HepG2 (cell line): ENCODE results near the gene KXD1. TPM values are rescaled to one million over a fixed set of nuclear protein-coding genes. Genes with fewer than 3 reads are reported as not detected.

Experiments
- AKAP8 ChIP-seq: sonication (generic); formaldehyde crosslinking; IDR thresholded peaks from 2 replicates; pipeline ENCODE4 v1.5.1; 2020; ENCODE audit warnings: mild to moderate bottlenecking, missing genetic modification reagents
- CREB1 ChIP-seq, 2 experiments: fragments of 450-650 bp in 1 of 2; IDR thresholded peaks; 2 replicates each; pipeline ENCODE4 v1.6.1; 2016 to 2017; ENCODE audit warnings: control low read depth in 1 of 2, mild to moderate bottlenecking in 1 of 2, missing compliant biosample characterization in 1 of 2, missing genetic modification characterization in 1 of 2
- KAT7 ChIP-seq: IDR thresholded peaks from 2 replicates; pipeline ENCODE4 v1.6.1; 2018; ENCODE audit warnings: borderline replicate concordance, missing compliant biosample characterization
- KDM2A ChIP-seq: sonication (generic); formaldehyde crosslinking; IDR thresholded peaks from 2 replicates; pipeline ENCODE4 v1.4.0; 2020; ENCODE audit warnings: low read depth, missing genetic modification reagents, borderline replicate concordance
- MAZ ChIP-seq, 2 experiments: sonication (generic) in 1 of 2; formaldehyde crosslinking in 1 of 2; IDR thresholded peaks; 2 replicates each; pipeline versions ENCODE4 v1.5.0 to v1.6.1; 2012 to 2020; ENCODE audit warnings: low read depth in 2 of 2, mild to moderate bottlenecking in 2 of 2, borderline replicate concordance in 1 of 2, improper control_type of control experiment in 1 of 2, low read length in 1 of 2, missing genetic modification reagents in 1 of 2, moderate library complexity in 1 of 2
- PCBP1 ChIP-seq: fragments of 200-400 bp; formaldehyde crosslinking; IDR thresholded peaks from 2 replicates; pipeline ENCODE4 v1.6.1; 2017; ENCODE audit warnings: mild to moderate bottlenecking, low read depth, low read length, borderline replicate concordance
- REPIN1 ChIP-seq: sonication (generic); formaldehyde crosslinking; IDR thresholded peaks from 2 replicates; pipeline ENCODE4 v1.8.0; 2022; ENCODE audit warnings: missing genetic modification reagents, low read depth, mild to moderate bottlenecking, borderline replicate concordance
- SCMH1 ChIP-seq: sonication (generic); formaldehyde crosslinking; IDR thresholded peaks from 2 replicates; pipeline ENCODE4 v1.9.0; 2021; ENCODE audit warnings: missing genetic modification reagents, mild to moderate bottlenecking, borderline replicate concordance
- SIN3A ChIP-seq: IDR thresholded peaks from 2 replicates; pipeline ENCODE4 v1.6.1; 2011; ENCODE audit warnings: low read depth, mild to moderate bottlenecking, control low read depth, low read length, borderline replicate concordance
- SRY ChIP-seq: sonication (generic); formaldehyde crosslinking; IDR thresholded peaks from 2 replicates; pipeline ENCODE4 v1.8.0; 2022; ENCODE audit warnings: mild to moderate bottlenecking, missing genetic modification reagents
- TGIF2 ChIP-seq: IDR thresholded peaks from 2 replicates; pipeline ENCODE4 v1.6.1; 2016; ENCODE audit warnings: control low read depth, missing compliant biosample characterization
- ZNF335 ChIP-seq: sonication (generic); formaldehyde crosslinking; IDR thresholded peaks from 2 replicates; pipeline ENCODE4 v1.4.0; 2020; ENCODE audit warnings: missing genetic modification reagents
- ZNF772 ChIP-seq: sonication (generic); formaldehyde crosslinking; IDR thresholded peaks from 2 replicates; pipeline ENCODE4 v1.5.0; 2020; ENCODE audit warnings: mild to moderate bottlenecking, missing genetic modification reagents
- polyA plus RNA-seq, 8 experiments: library from polyadenylated mRNA; depleted of rRNA in 3 of 8; stranded (reverse) in 7 of 8; unstranded in 1 of 8; fragments of >200 nt; fragmentation: Illumina TruSeq in 4 of 8; extraction: Trizol in 4 of 8; gene quantifications; 2 replicates each; pipeline versions ENCODE4 v1.2.1 to v1.2.3, GENCODE V29; 2011 to 2016; ENCODE audit warnings: low read depth in 4 of 8, missing spikeins in 1 of 8, mixed read lengths in 1 of 8; ENCODE audit not compliant: insufficient read depth in 1 of 8
- total RNA-seq, 5 experiments: library from RNA; depleted of rRNA; stranded (reverse); fragments of >200 nt; fragmentation: Illumina TruSeq; extraction: Trizol; gene quantifications; 2 replicates each; pipeline ENCODE4 v1.2.3, GENCODE V29; 2016; ENCODE audit warnings: low read depth in 1 of 5
- TF ChIP-seq, protein P1 (sequence below): IDR thresholded peaks from 2 replicates; pipeline ENCODE4 v1.6.1; 2016; ENCODE audit warnings: low read depth, control low read depth
- TF ChIP-seq, protein P2 (sequence below): IDR thresholded peaks from 2 replicates; pipeline ENCODE4 v1.6.1; 2016; ENCODE audit warnings: missing compliant biosample characterization, missing genetic modification reagents, borderline replicate concordance
- TF ChIP-seq, protein P3 (sequence below): sonication (generic); formaldehyde crosslinking; IDR thresholded peaks from 2 replicates; pipeline ENCODE4 v1.8.1; 2023; ENCODE audit warnings: mild to moderate bottlenecking, missing genetic modification reagents
- TF ChIP-seq, protein P4 (sequence below): sonication (generic); formaldehyde crosslinking; IDR thresholded peaks from 2 replicates; pipeline ENCODE4 v1.5.1; 2020; ENCODE audit warnings: missing genetic modification reagents, mild to moderate bottlenecking, borderline replicate concordance
- TF ChIP-seq, protein P5 (sequence below): sonication (generic); formaldehyde crosslinking; IDR thresholded peaks from 2 replicates; pipeline ENCODE4 v1.5.1; 2020; ENCODE audit warnings: mild to moderate bottlenecking, moderate library complexity, missing genetic modification reagents

The KXD1 gene
- total and polyA plus RNA-seq, 2 of the 13 experiments (the other 11 are each of a cell fraction or from before 2014, with no cell fraction given) = 44.6 to 143 TPM

DNA sequence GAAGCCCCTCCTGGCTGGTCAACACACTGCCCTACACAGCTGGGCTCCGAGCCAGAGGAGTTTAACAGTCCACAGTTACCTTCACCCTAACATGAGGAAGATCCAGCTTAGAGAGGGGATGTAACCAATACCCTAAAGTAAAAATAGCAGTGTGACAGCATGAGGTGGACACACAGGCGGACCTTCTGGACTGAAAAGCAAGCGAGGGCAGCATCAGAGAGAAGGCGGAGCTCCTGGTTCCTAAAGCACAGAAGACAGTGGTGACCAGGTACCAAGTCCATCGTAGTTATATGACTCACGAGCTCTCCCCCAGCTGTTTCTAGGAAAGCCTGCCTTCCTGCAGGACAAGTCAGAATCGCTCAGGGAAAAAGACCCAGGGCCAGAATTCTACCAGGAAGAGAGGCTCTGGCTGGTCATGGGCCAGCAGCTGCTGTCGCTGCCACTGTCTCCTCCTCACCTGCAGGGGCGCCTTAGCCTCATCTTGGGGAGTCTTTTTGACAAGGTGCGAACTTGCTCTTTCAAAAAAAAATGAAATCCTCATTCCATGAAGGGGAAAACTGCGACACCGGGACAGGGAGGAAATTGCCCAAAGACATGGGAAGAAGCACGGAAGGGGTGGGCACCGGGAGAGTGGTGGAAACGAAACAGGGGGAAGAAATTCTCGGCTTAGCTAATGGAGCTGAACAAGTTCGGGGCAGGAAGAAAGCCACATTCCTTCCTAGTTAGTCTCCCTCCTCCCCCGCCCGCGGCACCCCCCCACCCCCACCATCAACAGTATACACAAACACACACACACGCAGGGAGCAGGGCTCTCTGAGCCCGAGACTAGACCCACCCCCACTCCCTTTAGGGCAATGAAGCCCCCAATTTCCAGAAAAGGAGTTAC lies 37.5 kb upstream of the KXD1 start (continued):
- TF ChIP-seq, protein P1, sequence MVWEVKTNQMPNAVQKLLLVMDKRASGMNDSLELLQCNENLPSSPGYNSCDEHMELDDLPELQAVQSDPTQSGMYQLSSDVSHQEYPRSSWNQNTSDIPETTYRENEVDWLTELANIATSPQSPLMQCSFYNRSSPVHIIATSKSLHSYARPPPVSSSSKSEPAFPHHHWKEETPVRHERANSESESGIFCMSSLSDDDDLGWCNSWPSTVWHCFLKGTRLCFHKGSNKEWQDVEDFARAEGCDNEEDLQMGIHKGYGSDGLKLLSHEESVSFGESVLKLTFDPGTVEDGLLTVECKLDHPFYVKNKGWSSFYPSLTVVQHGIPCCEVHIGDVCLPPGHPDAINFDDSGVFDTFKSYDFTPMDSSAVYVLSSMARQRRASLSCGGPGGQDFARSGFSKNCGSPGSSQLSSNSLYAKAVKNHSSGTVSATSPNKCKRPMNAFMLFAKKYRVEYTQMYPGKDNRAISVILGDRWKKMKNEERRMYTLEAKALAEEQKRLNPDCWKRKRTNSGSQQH (CRISPR knock-in tag) = 0 out of 2 replicates have a peak, but pooled peaks have one; percentile 76
- TF ChIP-seq TGIF2 = peak; percentile 80
- TF ChIP-seq KDM2A (CRISPR knock-in tag) = peak; percentile 47
- TF ChIP-seq PCBP1 = no peak
- TF ChIP-seq, protein P2, sequence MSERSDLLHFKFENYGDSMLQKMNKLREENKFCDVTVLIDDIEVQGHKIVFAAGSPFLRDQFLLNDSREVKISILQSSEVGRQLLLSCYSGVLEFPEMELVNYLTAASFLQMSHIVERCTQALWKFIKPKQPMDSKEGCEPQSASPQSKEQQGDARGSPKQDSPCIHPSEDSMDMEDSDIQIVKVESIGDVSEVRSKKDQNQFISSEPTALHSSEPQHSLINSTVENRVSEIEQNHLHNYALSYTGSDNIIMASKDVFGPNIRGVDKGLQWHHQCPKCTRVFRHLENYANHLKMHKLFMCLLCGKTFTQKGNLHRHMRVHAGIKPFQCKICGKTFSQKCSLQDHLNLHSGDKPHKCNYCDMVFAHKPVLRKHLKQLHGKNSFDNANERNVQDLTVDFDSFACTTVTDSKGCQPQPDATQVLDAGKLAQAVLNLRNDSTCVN = no peak
- 0 out of 2 replicates have a peak, but pooled peaks have one; percentile 15 for TF ChIP-seq ZNF335 (CRISPR knock-in tag)
- 0 out of 2 replicates have a peak, but pooled peaks have one; percentile 67 for TF ChIP-seq SIN3A
- TF ChIP-seq, protein P3, sequence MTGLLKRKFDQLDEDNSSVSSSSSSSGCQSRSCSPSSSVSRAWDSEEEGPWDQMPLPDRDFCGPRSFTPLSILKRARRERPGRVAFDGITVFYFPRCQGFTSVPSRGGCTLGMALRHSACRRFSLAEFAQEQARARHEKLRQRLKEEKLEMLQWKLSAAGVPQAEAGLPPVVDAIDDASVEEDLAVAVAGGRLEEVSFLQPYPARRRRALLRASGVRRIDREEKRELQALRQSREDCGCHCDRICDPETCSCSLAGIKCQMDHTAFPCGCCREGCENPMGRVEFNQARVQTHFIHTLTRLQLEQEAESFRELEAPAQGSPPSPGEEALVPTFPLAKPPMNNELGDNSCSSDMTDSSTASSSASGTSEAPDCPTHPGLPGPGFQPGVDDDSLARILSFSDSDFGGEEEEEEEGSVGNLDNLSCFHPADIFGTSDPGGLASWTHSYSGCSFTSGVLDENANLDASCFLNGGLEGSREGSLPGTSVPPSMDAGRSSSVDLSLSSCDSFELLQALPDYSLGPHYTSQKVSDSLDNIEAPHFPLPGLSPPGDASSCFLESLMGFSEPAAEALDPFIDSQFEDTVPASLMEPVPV = 0 out of 2 replicates have a peak, but pooled peaks have one; percentile 24
- peak; percentile 73 for TF ChIP-seq ZNF772
- no peak for TF ChIP-seq SRY
- 0 out of 2 replicates have a peak, but pooled peaks have one; percentile 21 for TF ChIP-seq KAT7
- TF ChIP-seq, protein P4, sequence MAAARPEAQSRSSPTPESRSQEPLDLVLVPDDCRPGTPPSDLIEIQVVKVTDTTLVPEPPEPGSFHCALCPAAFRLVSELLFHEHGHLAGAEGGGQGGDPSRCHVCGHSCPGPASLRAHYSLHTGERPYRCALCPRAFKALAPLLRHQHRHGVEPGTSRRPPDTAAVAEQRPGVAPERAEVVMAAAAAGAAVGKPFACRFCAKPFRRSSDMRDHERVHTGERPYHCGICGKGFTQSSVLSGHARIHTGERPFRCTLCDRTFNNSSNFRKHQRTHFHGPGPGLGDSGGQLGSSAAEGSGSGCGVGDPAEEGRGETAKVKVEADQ = 0 out of 2 replicates have a peak, but pooled peaks have one; percentile 19
- TF ChIP-seq SCMH1 = no peak
- TF ChIP-seq MAZ (IDR thresholded peaks at IDR 0.05; ENCODE audit: borderline replicate concordance, low read depth, low read length) = 0 out of 2 replicates have a peak, but pooled peaks have one; percentile 34
- TF ChIP-seq MAZ (CRISPR knock-in tag; IDR thresholded peaks at IDR 0.05; ENCODE audit: low read depth) = peak; percentile 37
- TF ChIP-seq, protein P5, sequence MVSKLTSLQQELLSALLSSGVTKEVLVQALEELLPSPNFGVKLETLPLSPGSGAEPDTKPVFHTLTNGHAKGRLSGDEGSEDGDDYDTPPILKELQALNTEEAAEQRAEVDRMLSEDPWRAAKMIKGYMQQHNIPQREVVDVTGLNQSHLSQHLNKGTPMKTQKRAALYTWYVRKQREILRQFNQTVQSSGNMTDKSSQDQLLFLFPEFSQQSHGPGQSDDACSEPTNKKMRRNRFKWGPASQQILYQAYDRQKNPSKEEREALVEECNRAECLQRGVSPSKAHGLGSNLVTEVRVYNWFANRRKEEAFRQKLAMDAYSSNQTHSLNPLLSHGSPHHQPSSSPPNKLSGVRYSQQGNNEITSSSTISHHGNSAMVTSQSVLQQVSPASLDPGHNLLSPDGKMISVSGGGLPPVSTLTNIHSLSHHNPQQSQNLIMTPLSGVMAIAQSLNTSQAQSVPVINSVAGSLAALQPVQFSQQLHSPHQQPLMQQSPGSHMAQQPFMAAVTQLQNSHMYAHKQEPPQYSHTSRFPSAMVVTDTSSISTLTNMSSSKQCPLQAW (CRISPR knock-in tag) = peak; percentile 74
- peak; percentile 56; the same call in 1 of the 2 replicates for TF ChIP-seq CREB1 (IDR thresholded peaks at IDR 0.05)
- TF ChIP-seq CREB1 (CRISPR knock-in tag; IDR thresholded peaks at IDR 0.05) = peak; percentile 75
- TF ChIP-seq REPIN1 (CRISPR knock-in tag) = peak; percentile 53; the same call in 1 of the 2 replicates
- peak; percentile 72; the same call in 1 of the 2 replicates for TF ChIP-seq AKAP8 (CRISPR knock-in tag)
